MM.1S (cell line): ENCODE results near the gene TAS2R10.
"Not testable (repeated sequence)": the region's sequence is repeated elsewhere in the genome, so short reads cannot be mapped to it uniquely, and the experiment has no call there.

Experiments used
- DNase-seq: peaks from one replicate; pipeline ENCODE4 v3.0.0-alpha.2; 2015
- H2AFZ ChIP-seq: fragments of 300-600 bp; sonication (generic); 2 replicates; pipeline ENCODE4 v1.6.0; 2016; ENCODE audit warnings: antibody characterized with exemption, low read length
- H3F3A ChIP-seq: fragments of 300-600 bp; sonication (generic); 2 replicates; pipeline ENCODE4 v1.6.1; 2016; ENCODE audit warnings: mild to moderate bottlenecking, antibody characterized with exemption, low read length, moderate library complexity, mixed read lengths; ENCODE audit not compliant: insufficient read depth
- H3K27ac ChIP-seq: fragments of 300-600 bp; sonication (generic); 2 replicates; pipeline ENCODE4 v1.5.1; 2016; ENCODE audit warnings: mild to moderate bottlenecking, low read length
- H3K27me3 ChIP-seq: fragments of 300-600 bp; sonication (generic); replicated peaks from 2 replicates; pipeline ENCODE4 v1.6.0; 2016; ENCODE audit warnings: low read length; ENCODE audit not compliant: insufficient read depth
- H3K36me3 ChIP-seq: fragments of 300-600 bp; sonication (generic); replicated peaks from 2 replicates; pipeline ENCODE4 v1.6.1; 2016; ENCODE audit warnings: mild to moderate bottlenecking, low read length, mixed read lengths; ENCODE audit not compliant: insufficient read depth
- H3K4me1 ChIP-seq: fragments of 300-600 bp; sonication (generic); 2 replicates; pipeline ENCODE4 v1.6.1; 2016; ENCODE audit warnings: low read length, mixed read lengths
- H3K4me2 ChIP-seq: fragments of 300-600 bp; sonication (generic); 2 replicates; pipeline ENCODE4 v1.6.0; 2016; ENCODE audit warnings: low read depth, low read length
- H3K4me3 ChIP-seq: fragments of 300-600 bp; sonication (generic); 2 replicates; pipeline ENCODE4 v1.5.1; 2016; ENCODE audit warnings: low read length, mixed read lengths
- H3K79me2 ChIP-seq: fragments of 300-600 bp; sonication (generic); 2 replicates; pipeline ENCODE4 v1.6.1; 2016; ENCODE audit warnings: mixed run types, low read length, mixed read lengths
- H3K9ac ChIP-seq: fragments of 300-600 bp; sonication (generic); 2 replicates; pipeline ENCODE4 v1.6.1; 2016; ENCODE audit warnings: low read length, mixed read lengths
- H3K9me2 ChIP-seq: fragments of 300-600 bp; sonication (generic); replicated peaks from 2 replicates; pipeline ENCODE4 v1.6.1; 2016; ENCODE audit warnings: mild to moderate bottlenecking, low read length, mixed read lengths; ENCODE audit not compliant: insufficient read depth
- H3K9me3 ChIP-seq: fragments of 300-600 bp; sonication (generic); replicated peaks from 2 replicates; pipeline ENCODE4 v1.6.1; 2016; ENCODE audit warnings: mild to moderate bottlenecking, low read length, mixed read lengths; ENCODE audit not compliant: insufficient read depth
- H4K20me1 ChIP-seq: fragments of 300-600 bp; sonication (generic); 2 replicates; pipeline ENCODE4 v1.6.1; 2016; ENCODE audit warnings: mild to moderate bottlenecking, low read length, moderate library complexity, mixed read lengths; ENCODE audit not compliant: insufficient read depth
- EZH2 ChIP-seq: fragments of 300-600 bp; sonication (generic); optimal IDR thresholded peaks from 2 replicates; pipeline ENCODE3; 2017; ENCODE audit warnings: low read depth, mild to moderate bottlenecking, antibody characterized with exemption, low read length, mixed read lengths
- EZH2phosphoT487 ChIP-seq: fragments of 300-600 bp; sonication (generic); IDR thresholded peaks from 2 replicates; pipeline ENCODE4 v1.6.1; 2018; ENCODE audit warnings: antibody characterized with exemption, low read length
- TF ChIP-seq, protein P1 (sequence below): fragments of 300-600 bp; sonication (generic); IDR thresholded peaks from 2 replicates; pipeline ENCODE4 v1.5.1; 2016; ENCODE audit warnings: antibody characterized with exemption, low read length, mixed read lengths

TAS2R10 gene

DNA sequence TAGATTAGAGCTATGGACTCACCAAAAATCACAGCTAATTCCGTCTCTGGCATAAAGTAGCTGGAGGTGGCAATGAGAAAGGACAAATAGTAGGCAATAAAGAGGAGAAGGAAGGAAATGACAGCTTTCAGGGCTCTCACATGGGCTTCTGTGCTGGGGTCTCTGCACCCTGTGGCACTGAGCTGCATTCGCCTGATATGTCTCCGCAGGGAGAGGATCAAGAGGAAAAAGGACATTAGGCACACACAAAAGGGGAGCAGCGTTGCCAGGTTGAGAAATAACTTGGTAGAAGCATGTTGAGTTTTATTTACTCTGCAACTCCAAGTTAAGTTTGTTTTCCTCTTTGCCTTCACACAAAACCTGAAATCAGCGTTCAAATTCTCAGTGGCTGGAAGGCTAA lies 24.4 kb downstream of the TAS2R10 start:
- Histone ChIP-seq H3K79me2 (no peaks in the 10 kb centered on the region), H3K4me3 (no peak overlapping the region), H3F3A (no peaks in the 10 kb centered on the region), H3K9me3 (no peaks in the 10 kb centered on the region), H3K36me3 (no peaks in the 10 kb centered on the region), H3K4me1 (no peaks in the 10 kb centered on the region), H3K27me3 (no peaks in the 10 kb centered on the region), H3K4me2 (no peak overlapping the region), H4K20me1 (no peaks in the 10 kb centered on the region), H3K27ac (no peak overlapping the region), H2AFZ (no peak overlapping the region), H3K9ac (no peak overlapping the region), H3K9me2 (no peaks in the 10 kb centered on the region)
- no peak for TF ChIP-seq EZH2
- no peak for TF ChIP-seq EZH2phosphoT487
- TF ChIP-seq, protein P1, sequence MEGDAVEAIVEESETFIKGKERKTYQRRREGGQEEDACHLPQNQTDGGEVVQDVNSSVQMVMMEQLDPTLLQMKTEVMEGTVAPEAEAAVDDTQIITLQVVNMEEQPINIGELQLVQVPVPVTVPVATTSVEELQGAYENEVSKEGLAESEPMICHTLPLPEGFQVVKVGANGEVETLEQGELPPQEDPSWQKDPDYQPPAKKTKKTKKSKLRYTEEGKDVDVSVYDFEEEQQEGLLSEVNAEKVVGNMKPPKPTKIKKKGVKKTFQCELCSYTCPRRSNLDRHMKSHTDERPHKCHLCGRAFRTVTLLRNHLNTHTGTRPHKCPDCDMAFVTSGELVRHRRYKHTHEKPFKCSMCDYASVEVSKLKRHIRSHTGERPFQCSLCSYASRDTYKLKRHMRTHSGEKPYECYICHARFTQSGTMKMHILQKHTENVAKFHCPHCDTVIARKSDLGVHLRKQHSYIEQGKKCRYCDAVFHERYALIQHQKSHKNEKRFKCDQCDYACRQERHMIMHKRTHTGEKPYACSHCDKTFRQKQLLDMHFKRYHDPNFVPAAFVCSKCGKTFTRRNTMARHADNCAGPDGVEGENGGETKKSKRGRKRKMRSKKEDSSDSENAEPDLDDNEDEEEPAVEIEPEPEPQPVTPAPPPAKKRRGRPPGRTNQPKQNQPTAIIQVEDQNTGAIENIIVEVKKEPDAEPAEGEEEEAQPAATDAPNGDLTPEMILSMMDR = no peak
- no peak for DNase-seq

DNA sequence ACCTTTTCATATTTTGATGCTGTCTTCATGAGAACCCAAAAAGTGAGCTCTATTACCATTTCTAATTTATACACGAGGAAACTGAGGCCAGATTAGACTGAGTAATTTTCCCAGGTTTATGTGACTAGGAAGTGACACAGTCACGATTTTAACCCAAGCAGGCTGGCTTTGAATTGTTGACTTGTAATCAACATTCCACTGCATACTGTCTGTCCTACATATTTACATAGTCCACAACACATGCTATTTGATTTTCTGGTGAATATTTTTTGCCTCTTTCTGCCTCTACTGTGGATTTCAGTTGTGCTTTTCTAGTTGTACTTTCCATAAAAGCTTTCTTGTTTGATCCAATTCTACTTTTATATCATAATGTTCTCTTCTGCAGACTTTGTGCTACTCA lies 31.9 kb downstream of the TAS2R10 start:
- Histone ChIP-seq H3K9me3 (no peaks in the 10 kb centered on the region), H3K4me1 (no peaks in the 10 kb centered on the region), H3K27me3 (no peaks in the 10 kb centered on the region), H3K27ac (no peak overlapping the region), H3K9me2 (no peaks in the 10 kb centered on the region), H3K4me2 (no peak overlapping the region), H3K36me3 (no peaks in the 10 kb centered on the region), H4K20me1 (no peaks in the 10 kb centered on the region), H3K79me2 (no peaks in the 10 kb centered on the region), H2AFZ (no peak overlapping the region), H3F3A (no peaks in the 10 kb centered on the region), H3K9ac (no peak overlapping the region), H3K4me3 (no peak overlapping the region)
- TF ChIP-seq, protein P1 = no peak
- no peak for TF ChIP-seq EZH2
- TF ChIP-seq EZH2phosphoT487 = no peak
- DNase-seq = no peak

DNA sequence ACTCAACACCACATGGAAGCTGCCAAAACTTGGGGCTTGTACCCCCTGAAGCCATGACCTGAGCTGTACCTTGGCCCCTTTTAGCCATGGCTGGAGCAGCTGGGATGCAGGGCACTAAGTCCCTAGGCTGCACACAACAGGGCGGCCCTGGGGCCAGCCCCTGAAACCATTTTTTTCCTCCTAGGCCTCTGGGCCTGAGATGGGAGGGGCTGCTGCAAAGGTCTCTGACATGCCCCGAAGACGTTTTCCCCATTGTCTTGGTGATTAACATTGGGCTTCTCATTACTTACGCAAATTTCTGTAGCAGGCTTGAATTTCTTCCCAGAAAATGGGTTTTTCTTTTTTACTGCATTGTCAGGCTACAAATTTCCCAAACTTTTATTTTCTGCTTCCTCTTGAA lies 34.4 kb downstream of the TAS2R10 start:
- not testable (repeated sequence) for DNase-seq, H3K36me3 ChIP-seq, H3K9me3 ChIP-seq, H3K27me3 ChIP-seq, H3K4me2 ChIP-seq, H3K9me2 ChIP-seq, H4K20me1 ChIP-seq, H3K9ac ChIP-seq, H3K79me2 ChIP-seq, H3K4me1 ChIP-seq, H3F3A ChIP-seq, H2AFZ ChIP-seq, H3K27ac ChIP-seq, H3K4me3 ChIP-seq

DNA sequence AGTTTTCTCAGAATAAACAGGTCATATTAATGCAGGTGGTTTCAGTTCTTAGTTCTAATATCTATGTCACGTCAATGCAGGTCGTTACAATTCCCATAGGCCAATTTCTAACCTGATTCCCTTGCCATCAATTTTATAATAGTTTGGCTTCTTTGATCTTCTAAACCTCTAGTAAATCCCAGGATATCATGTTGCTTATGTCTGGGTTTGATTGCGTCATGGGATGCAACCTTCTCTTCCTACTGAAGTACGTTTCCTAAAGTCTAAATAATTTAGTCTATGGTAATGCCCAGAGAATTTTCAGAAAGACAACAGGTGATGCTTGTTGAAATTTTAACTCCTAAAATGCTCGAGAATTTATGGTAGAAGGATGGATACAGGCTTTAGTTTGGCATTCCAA lies 42.9 kb downstream of the TAS2R10 start:
- no peak for TF ChIP-seq EZH2
- TF ChIP-seq, protein P1 = no peak
- no peak for TF ChIP-seq EZH2phosphoT487
- Histone ChIP-seq H3K4me2 (no peak overlapping the region), H3K27ac (no peak overlapping the region), H3K4me3 (no peak overlapping the region), H3K36me3 (no peaks in the 10 kb centered on the region), H4K20me1 (no peaks in the 10 kb centered on the region), H3K9me3 (no peaks in the 10 kb centered on the region), H3K4me1 (no peaks in the 10 kb centered on the region), H3K27me3 (no peaks in the 10 kb centered on the region), H2AFZ (no peak overlapping the region), H3K79me2 (no peaks in the 10 kb centered on the region), H3K9ac (no peak overlapping the region), H3F3A (no peaks in the 10 kb centered on the region), H3K9me2 (no peaks in the 10 kb centered on the region)
- DNase-seq = no peak
